HepG2 (cell line): ENCODE results near the gene MAPK11.

Source experiments
- CTCF ChIP-seq: sonication (generic); formaldehyde crosslinking; IDR thresholded peaks from 2 replicates; pipeline ENCODE4 v1.5.0; 2020; ENCODE audit warnings: mild to moderate bottlenecking, missing genetic modification reagents, moderate library complexity
- DRAP1 ChIP-seq: IDR thresholded peaks from 2 replicates; pipeline ENCODE4 v1.6.1; 2016; ENCODE audit warnings: missing genetic modification reagents, missing compliant biosample characterization
- FOXM1 ChIP-seq: sonication (generic); formaldehyde crosslinking; IDR thresholded peaks from 2 replicates; pipeline ENCODE4 v1.5.0; 2020; ENCODE audit warnings: missing genetic modification reagents
- MIER2 ChIP-seq: IDR thresholded peaks from 2 replicates; pipeline ENCODE4 v1.6.1; 2016; ENCODE audit warnings: missing biosample characterization, missing genetic modification reagents
- MXD4 ChIP-seq: IDR thresholded peaks from 2 replicates; pipeline ENCODE4 v1.6.1; 2016; ENCODE audit warnings: mild to moderate bottlenecking, missing biosample characterization, missing genetic modification reagents
- PRDM15 ChIP-seq: sonication (generic); formaldehyde crosslinking; IDR thresholded peaks from 2 replicates; pipeline ENCODE4 v1.4.0; 2020; ENCODE audit warnings: missing genetic modification reagents
- REST ChIP-seq, 2 experiments: IDR thresholded peaks; 2 replicates each; pipeline ENCODE4 v1.6.1; 2011 to 2012; ENCODE audit warnings: low read length in 2 of 2, borderline replicate concordance in 1 of 2, low read depth in 1 of 2, mild to moderate bottlenecking in 1 of 2, moderate library complexity in 1 of 2
- ZBTB43 ChIP-seq: sonication (generic); formaldehyde crosslinking; conservative IDR thresholded peaks from 2 replicates; pipeline ENCODE4 v1.4.0; 2020; ENCODE audit warnings: missing genetic modification reagents
- ZBTB7A ChIP-seq: sonication (generic); formaldehyde crosslinking; IDR thresholded peaks from 2 replicates; pipeline ENCODE4 v1.8.0; 2022; ENCODE audit warnings: mild to moderate bottlenecking, missing genetic modification reagents
- ZNF335 ChIP-seq: sonication (generic); formaldehyde crosslinking; IDR thresholded peaks from 2 replicates; pipeline ENCODE4 v1.4.0; 2020; ENCODE audit warnings: missing genetic modification reagents
- ZNF431 ChIP-seq: sonication (generic); formaldehyde crosslinking; IDR thresholded peaks from 2 replicates; pipeline ENCODE4 v1.9.0; 2022; ENCODE audit warnings: missing genetic modification reagents, low read depth, mild to moderate bottlenecking, borderline replicate concordance
- ZNF678 ChIP-seq: sonication (generic); formaldehyde crosslinking; IDR thresholded peaks from 2 replicates; pipeline ENCODE4 v1.4.0; 2020; ENCODE audit warnings: mild to moderate bottlenecking, missing genetic modification reagents

- TF ChIP-seq ZNF678 (no peak), DRAP1 (CRISPR knock-in tag) (no peak), REST (IDR thresholded peaks at IDR 0.05; ENCODE audit: borderline replicate concordance in 1 of 2, low read depth in 1 of 2, low read length in 2 of 2) (no peak), ZNF335 (CRISPR knock-in tag) (no peak), ZNF431 (CRISPR knock-in tag) (no peak), FOXM1 (CRISPR knock-in tag) (no peak), CTCF (no peak), MXD4 (no peak), MIER2 (CRISPR knock-in tag) (no peak), PRDM15 (CRISPR knock-in tag) (no peak), ZBTB43 (CRISPR knock-in tag) (no peak), ZBTB7A (CRISPR knock-in tag) (no peak)
Measured at GRCh38 chr22:50226875-50227165, 43.4 kb downstream of the MAPK11 start.
